ENCODE data around the gene ACTR8.
"Not testable (repeated sequence)": the region's sequence is repeated elsewhere in the genome, so short reads cannot be mapped to it uniquely, and the experiment has no call there.

The ACTR8 gene, protein sequence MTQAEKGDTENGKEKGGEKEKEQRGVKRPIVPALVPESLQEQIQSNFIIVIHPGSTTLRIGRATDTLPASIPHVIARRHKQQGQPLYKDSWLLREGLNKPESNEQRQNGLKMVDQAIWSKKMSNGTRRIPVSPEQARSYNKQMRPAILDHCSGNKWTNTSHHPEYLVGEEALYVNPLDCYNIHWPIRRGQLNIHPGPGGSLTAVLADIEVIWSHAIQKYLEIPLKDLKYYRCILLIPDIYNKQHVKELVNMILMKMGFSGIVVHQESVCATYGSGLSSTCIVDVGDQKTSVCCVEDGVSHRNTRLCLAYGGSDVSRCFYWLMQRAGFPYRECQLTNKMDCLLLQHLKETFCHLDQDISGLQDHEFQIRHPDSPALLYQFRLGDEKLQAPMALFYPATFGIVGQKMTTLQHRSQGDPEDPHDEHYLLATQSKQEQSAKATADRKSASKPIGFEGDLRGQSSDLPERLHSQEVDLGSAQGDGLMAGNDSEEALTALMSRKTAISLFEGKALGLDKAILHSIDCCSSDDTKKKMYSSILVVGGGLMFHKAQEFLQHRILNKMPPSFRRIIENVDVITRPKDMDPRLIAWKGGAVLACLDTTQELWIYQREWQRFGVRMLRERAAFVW
- total RNA-seq = 32.0 to 63.3 (median 56.1) reads per million in 3 experiments

DNA sequence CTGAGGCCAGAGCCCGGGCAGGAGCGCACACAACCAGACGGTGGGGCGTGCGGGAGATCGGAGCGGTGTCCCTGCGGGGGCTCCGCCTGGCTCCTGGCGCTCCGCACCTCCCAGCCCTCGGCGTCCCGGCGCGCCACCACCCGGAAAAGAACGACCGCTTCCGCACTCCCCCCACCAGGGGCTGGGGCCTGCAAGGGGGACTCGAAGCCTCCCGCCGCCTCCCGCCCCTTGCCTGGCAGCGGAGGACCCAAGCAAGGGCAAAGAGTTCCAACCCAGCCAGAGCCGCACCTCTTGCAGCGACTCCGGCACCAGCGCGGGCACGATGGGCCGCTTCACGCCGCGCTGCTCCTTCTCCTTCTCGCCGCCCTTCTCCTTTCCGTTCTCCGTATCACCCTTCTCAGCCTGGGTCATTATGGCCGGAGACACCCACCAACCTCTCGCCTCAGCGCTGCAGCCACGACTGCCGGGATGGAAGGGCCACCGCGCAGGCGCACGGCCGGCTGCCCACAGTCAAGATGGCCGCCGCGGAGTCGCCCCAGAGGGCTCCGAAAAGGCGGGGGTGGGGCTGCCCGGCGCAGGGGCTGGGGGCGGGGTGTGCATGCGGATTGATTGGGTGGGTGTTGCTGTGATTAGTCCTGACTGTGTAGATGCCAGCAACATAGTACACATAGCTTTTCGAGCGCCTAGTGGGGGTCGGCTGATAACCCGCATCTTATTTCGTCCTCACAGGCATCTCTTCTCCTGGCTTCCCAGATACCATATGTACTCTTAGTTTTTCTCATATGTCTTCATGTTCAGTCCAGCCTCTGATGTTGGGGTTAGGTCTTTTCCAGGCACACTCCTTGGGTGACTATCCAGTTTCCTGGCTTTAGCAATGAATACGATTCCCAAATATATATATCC is at the start of gene ACTR8:
Gene ACTR8, minus strand, starts transcription at position 462 of the 903 bp plus-strand sequence. Its CDS starts 51 bp downstream, at position 411.
- DNase-seq = peak; percentile 83

GRCh38 chr3:53927208-53927872 is 45.4 kb upstream of the ACTR8 start:
- not testable (repeated sequence) for DNase-seq

DNA sequence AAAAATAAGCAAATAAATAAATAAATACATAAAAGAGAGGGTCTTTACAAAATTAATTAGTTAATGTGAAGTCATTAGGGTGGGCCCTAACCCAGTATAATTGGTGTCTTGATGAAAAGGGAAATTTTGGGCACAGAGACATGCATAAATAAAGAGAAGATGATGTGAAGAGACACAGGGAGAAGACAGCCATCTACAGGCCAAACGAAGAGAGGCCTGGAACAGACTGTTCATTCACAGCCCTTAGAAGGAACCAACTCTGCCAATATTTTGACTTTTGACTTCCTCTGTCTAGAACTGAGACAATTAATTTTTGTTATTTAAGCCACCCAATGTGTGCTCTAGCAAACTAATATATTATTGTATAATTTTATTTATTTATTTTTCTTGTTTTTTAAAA is 39.3 kb upstream of the ACTR8 start:
- peak; percentile 10 for DNase-seq

GRCh38 chr3:53919741-53920140 is 37.8 kb upstream of the ACTR8 start:
- DNase-seq = no peak

DNA sequence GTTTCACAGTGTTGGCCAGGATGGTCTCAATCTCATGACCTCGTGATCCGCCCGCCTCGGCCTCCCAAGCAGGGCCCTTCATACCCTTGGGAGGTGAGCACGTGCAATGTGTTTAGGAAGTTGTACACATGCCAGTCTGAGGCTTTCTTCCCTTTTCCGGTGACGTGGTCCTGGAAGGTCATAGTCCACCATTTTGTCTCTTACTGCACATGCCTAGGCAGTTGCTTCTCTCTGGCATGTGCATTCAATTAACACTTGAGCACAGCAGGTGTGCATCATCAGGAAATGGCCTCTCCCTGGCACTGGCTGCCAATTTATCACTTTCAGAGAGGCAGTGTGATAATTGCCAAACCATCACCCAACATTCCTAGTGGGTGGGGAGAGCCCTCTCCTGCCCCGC is 31.4 kb upstream of the ACTR8 start:
- DNase-seq = no peak

DNA sequence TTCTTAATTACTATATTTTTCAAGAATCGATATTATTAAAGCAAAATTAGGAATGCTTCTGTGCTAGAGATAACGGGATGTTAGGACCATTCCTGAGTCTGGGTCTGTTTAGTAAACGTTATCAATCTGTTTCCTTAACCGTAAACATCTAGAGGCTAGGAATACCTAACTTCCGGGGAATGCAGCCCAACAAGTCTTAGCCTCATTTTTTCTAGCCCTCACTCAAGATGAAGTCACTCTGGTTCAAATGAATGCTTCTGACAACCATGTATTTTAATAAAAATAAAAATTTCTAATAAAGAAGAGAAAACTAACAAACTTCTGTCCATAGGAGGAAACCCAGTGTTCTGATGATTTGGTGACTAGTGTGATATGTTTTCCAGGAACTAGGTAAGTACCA is 20.8 kb upstream of the ACTR8 start:
- DNase-seq = no peak

- DNase-seq = no peak
These were observed 20.1 kb upstream of the ACTR8 start for GRCh38 chr3:53902067-53902466.

DNA sequence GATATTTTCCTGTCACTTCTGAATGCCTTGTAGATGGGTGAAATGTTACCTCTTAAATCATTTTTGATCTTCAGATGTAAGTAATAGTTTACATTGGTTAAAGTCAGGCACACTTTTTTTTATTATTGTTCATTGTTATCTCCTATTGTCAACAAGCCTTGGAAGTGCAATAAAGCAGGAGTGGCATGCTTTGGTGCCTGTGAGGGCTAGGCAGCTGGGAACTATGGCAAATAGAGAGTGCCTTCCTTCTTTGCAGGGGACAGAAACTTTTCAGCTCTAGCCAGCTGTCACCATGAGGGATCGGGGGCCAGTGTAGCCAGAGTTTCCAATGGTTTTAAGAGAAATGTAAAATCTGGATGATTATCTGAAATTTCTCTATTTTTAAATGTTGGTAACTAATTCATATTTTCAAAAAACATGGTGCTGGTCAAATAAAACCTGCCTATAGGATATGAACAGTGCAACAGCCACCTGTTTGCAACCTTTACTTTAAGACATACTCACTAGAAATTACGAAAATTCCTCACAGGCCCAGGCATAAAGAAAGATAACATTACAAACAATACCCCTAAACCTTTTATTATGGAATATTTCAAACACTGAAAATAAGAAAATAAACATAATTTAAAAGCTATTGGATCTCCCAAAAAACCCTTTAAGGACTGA is 18.8 kb upstream of the ACTR8 start:
- DNase-seq = no peak

DNA sequence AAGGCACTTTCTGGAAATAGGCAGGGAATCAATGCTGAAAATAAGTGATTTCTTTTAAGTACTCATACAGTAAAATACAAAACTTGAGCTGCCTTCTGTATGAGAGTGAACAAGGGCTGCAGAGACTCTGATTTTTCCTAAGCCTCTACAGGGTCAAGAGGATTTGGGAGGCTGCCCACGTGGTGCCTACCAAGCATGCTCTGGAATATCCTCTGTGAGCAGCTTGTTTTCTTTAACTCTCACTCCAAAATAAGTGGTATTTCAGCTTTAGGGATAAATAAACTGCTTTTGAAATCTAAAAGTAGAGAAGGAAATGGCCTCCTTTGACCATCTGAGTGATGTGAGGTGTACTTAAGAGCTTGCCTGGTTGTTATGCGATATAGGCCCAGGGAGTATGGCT is 17.8 kb upstream of the ACTR8 start:
- no peak for DNase-seq

- no peak for DNase-seq
These were observed 10.3 kb upstream of the ACTR8 start for GRCh38 chr3:53892286-53892637.

- DNase-seq = peak; percentile 98
These were observed 9.7 kb upstream of the ACTR8 start, which contains the start of gene SELENOK for GRCh38 chr3:53891497-53892285. Gene SELENOK (minus strand): TSS chr3:53891859.

GRCh38 chr3:53890726-53891475 is 8.9 kb upstream of the ACTR8 start:
- peak; percentile 77 for DNase-seq

- no peak for DNase-seq
These were observed 6.3 kb upstream of the ACTR8 start for GRCh38 chr3:53888232-53888631.

DNA sequence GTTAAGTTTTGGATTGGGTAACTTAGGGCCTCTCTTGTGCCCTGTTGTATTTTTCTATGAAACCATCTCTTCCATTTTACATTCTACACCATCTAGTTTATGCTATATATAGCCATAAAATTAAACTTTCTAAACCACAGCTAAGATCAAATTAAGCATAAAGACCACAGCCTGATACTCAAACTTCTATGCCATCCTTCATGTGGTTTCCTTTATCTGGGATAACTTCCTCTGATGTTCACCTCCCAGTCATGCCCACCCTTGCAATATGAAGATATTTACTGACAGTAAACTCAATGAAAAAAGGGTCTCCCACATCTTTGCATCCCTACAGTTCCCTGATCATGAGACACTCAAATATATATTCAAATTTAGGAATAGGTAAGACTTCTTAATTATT is 5.5 kb upstream of the ACTR8 start:
- no peak for DNase-seq

DNA sequence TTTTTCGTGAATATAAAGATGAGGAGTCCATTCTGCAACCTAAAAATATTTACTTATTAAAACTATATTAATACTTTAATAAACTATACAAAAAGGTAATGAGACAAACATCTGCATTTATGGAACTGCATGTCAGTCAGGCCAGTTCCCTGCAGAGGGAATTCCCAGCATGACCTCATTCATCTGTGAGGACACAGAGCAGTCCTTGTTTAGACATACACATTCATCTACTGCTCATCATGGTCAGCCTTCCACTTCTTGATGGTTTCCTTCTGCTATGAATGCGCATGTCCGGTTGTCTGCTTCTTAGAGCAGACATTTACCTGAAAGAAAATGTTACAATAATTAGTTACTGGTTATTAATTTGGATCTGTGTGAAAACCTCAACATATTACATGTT is 3.3 kb upstream of the ACTR8 start:
- no peak for DNase-seq

DNA sequence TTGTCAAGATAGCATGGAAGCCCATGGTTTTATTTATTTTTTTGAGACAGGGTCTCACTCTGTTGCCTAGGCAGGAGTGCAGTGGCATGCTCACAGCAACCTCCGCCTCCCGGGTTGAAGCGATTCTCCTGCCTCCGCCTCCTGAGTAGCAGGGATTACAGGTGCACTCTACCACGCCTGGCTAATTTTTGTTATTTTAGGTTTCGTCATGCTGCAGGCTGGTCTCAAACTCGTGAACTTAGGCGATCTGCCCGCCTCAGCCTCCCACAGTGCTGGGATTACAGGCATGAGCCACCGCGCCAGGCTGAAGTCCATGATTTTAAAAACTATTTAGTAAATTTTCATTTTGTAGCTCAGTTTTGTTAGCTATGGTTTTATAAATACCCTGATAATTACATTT is 2.7 kb upstream of the ACTR8 start:
- no peak for DNase-seq

GRCh38 chr3:53883008-53883407 is 1.1 kb upstream of the ACTR8 start:
- no peak for DNase-seq

DNA sequence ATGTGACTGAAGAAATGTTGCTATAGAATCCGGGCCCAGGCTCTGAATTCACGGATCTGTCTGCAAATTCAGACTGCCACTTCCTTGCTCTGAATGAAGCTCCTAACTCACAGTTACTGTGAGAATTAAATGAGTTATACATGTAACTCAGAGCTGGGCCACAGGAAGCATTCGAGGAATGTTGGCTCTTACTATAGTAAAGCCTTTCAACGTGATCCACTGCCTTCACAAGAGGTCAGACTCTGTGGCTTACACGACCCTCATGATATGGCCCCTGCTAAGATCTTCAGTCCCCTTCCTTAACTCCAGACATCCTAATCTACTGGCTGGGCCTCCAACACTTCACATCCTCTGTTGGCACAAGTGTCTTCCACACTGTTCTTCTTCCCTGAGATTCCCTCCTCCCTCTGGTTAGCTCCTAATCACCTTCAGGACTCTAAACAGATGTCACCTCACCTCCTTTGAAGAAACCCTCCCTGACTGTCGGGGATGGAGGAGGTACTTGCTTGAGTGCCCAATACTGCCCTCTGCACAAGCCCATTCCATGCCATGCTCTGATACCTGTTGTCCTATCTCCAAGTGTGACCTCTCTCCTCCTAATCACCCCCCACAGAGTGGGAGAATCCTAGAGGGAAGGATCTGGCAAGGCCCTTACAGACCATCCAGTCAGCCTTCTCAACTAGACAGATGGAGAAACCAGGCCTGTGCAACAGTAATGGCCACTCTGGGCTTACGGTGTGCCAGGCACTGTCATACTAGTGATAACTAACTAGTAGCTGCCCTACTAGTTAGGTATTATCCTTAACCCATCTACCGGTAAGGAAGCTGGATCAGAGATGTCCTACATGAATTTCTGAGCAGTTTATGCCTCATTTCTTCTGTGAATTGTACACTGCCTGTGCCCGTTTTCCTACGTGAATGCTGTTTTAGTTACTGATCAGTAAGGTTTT is 1.3 kb downstream of the ACTR8 start:
- DNase-seq = no peak

All from central memory CD4-positive, alpha-beta T cell (primary cell).